GM12865 (cell line): ENCODE results near the gene PTPRM.

Source experiments
- DNase-seq: peaks from one replicate; pipeline ENCODE4 v3.0.0; 2010; ENCODE audit warnings: low read depth
- H3K4me3 ChIP-seq: 2 replicates; pipeline ENCODE4 v1.5.1; 2011; ENCODE audit warnings: mild to moderate bottlenecking, low read depth, low read length, control low read depth
- CTCF ChIP-seq: IDR thresholded peaks from 2 replicates; pipeline ENCODE4 v1.5.1; 2011; ENCODE audit warnings: low read length, control low read depth, low read depth, inconsistent platforms; ENCODE audit not compliant: insufficient read depth; ENCODE audit errors: missing control alignments

Gene PTPRM

GRCh38 chr18:8276406-8276805, 709.3 kb downstream of the PTPRM start:
- no peak for TF ChIP-seq CTCF
- H3K4me3 ChIP-seq = no peak overlapping the region
- no peak for DNase-seq

GRCh38 chr18:8277270-8277669, 710.2 kb downstream of the PTPRM start:
- no peak overlapping the region for H3K4me3 ChIP-seq
- TF ChIP-seq CTCF = no peak
- no peak for DNase-seq

GRCh38 chr18:8279346-8279745, 712.2 kb downstream of the PTPRM start:
- no peak overlapping the region for H3K4me3 ChIP-seq
- no peak for TF ChIP-seq CTCF
- DNase-seq = no peak

GRCh38 chr18:8279781-8280330, 712.7 kb downstream of the PTPRM start:
- DNase-seq = no peak

GRCh38 chr18:8283891-8284585, 716.9 kb downstream of the PTPRM start:
- H3K4me3 ChIP-seq = no peak overlapping the region
- TF ChIP-seq CTCF = no peak
- DNase-seq = no peak

More at GRCh38 chr18:8279781-8280330, 712.7 kb downstream of the PTPRM start:
- H3K4me3 ChIP-seq = no peak overlapping the region
- no peak for TF ChIP-seq CTCF

- no peak overlapping the region for H3K4me3 ChIP-seq
- TF ChIP-seq CTCF = no peak
- no peak for DNase-seq
Observed at GRCh38 chr18:8286303-8286702, 719.2 kb downstream of the PTPRM start.
